NCI-H2227 (cell line): ENCODE data around the gene EPHB6.

ENCODE experiments used
- DNase-seq: peaks from one replicate; lab custom pipeline; 2025; ENCODE audit not compliant: unreplicated experiment; lab: John Stamatoyannopoulos, UW

EPHB6 gene

DNA sequence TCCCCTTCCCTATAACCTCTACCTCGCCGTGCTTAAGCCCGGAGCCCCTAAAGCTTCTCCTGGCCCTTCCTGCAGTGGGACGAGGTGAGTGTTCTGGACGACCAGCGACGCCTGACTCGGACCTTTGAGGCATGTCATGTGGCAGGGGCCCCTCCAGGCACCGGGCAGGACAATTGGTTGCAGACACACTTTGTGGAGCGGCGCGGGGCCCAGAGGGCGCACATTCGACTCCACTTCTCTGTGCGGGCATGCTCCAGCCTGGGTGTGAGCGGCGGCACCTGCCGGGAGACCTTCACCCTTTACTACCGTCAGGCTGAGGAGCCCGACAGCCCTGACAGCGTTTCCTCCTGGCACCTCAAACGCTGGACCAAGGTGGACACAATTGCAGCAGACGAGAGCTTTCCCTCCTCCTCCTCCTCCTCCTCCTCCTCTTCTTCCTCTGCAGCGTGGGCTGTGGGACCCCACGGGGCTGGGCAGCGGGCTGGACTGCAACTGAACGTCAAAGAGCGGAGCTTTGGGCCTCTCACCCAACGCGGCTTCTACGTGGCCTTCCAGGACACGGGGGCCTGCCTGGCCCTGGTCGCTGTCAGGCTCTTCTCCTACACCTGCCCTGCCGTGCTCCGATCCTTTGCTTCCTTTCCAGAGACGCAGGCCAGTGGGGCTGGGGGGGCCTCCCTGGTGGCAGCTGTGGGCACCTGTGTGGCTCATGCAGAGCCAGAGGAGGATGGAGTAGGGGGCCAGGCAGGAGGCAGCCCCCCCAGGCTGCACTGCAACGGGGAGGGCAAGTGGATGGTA, 9.2 kb downstream of the EPHB6 start:
- no peak for DNase-seq

DNA sequence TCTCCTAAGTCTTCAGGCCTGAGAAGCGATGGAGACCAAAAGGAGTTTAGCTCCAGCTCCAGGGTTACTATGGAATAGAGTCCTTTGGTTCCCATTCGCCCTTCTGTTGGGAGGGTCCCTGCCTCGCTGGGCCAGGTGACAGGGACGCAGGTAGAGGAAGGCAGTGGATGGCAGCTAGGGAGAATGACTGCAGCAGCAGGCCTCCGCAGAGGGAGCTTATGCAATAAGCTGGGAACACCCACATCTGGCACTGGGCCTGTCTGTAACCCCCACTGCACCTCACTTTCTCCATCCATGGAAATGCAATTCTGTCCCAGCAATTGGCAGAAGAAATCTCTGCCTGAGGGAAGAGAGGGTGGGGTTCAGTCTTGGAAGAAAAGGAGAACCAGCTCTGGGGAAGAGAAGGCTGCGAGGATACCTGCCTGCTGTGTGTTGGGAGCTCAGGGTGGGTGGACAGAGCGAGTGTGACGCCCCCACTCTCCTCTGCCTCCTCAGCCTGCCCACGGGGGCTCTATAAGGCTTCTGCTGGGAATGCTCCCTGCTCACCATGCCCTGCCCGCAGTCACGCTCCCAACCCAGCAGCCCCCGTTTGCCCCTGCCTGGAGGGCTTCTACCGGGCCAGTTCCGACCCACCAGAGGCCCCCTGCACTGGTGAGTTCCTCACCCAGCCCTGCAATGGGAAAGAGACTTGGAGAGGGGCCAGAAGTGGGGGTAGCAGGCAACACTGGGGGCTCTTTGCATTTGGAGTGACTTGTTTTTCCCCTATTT, 10.3 kb downstream of the EPHB6 start:
- no peak for DNase-seq

DNA sequence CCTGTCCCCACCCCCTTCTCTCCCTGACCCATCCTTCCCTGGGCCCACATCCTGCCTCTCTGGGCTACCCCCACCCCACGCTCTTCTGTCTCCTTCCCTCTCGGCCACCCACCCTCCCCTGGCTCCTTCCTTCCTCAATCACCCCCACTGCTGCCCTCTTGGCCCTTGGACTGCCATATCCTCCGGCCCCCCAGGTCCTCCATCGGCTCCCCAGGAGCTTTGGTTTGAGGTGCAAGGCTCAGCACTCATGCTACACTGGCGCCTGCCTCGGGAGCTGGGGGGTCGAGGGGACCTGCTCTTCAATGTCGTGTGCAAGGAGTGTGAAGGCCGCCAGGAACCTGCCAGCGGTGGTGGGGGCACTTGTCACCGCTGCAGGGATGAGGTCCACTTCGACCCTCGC, 10.9 kb downstream of the EPHB6 start:
- no peak for DNase-seq

GRCh38 chr7:142866361-142867096, 11.7 kb downstream of the EPHB6 start:
- no peak for DNase-seq

DNA sequence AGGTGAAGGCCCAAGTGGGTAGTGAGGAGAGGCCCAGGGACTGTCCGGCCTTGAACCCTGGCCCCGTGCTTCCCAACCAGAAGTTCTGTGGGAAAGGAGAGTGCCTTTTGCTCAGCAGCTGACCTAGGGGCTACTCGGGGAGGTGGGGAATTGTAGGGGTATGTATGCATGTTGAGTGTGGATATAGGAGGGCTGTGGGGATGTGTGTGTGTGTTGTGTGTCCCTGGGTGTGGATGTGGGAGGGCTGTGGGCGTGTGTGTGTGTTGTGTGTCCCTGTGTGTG, 12.2 kb downstream of the EPHB6 start:
- DNase-seq, result no peak

DNA sequence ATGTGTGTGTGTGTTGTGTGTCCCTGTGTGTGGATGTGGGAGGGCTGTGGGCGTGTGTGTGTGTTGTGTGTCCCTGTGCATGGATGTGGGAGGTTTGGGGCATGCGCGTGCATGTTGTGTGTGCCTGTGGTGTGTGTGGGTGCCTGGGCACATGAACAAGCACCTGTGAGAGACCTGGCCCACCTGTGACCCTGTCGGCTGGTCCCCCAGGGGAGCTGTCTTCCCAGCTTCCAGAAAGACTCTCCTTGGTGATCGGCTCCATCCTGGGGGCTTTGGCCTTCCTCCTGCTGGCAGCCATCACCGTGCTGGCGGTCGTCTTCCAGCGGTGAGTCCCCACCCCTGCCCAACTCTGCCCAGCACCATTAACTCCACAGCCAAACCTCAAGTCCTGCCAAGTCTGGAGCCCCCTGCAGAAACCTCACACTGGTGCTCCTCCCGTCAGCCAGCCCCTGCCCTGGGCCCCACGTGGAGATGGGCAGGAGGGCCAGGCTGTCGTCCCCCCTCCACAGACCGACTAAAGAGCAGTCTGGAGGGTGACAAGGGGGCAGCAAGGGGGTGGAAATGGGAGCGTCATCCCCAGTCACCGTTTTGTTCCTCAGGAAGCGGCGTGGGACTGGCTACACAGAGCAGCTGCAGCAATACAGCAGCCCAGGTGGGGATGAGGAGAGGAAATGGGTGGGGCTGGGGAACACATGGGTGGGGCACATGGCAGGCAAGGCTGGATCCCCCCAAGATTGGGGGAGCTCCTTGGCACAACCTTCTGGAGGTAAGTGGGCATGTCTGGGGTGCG, 12.7 kb downstream of the EPHB6 start:
- DNase-seq, result no peak

GRCh38 chr7:142868188-142868985, 13.5 kb downstream of the EPHB6 start:
- DNase-seq, result no peak

GRCh38 chr7:142868986-142869415, 14.1 kb downstream of the EPHB6 start:
- no peak for DNase-seq

DNA sequence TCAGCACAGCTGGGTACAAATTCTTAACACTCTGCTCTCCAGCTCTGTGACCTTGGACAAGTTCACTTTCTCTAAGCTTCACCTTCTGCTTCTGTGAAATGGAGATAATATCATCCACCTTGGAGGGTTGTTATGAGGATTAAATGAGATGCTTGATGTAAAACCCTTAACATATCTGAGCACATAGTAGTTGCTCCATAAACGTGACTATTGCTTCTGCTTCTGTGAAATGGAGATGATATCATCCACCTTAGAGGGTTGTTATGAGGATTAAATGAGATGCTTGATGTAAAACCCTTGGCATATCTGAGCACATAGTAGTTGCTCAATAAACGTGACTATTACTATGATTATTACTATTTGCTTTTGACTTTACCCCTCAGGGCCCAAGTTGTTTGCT, 14.6 kb downstream of the EPHB6 start:
- DNase-seq, result no peak

- no peak for DNase-seq
Observed at GRCh38 chr7:142870147-142870559, 15.3 kb downstream of the EPHB6 start.

DNA sequence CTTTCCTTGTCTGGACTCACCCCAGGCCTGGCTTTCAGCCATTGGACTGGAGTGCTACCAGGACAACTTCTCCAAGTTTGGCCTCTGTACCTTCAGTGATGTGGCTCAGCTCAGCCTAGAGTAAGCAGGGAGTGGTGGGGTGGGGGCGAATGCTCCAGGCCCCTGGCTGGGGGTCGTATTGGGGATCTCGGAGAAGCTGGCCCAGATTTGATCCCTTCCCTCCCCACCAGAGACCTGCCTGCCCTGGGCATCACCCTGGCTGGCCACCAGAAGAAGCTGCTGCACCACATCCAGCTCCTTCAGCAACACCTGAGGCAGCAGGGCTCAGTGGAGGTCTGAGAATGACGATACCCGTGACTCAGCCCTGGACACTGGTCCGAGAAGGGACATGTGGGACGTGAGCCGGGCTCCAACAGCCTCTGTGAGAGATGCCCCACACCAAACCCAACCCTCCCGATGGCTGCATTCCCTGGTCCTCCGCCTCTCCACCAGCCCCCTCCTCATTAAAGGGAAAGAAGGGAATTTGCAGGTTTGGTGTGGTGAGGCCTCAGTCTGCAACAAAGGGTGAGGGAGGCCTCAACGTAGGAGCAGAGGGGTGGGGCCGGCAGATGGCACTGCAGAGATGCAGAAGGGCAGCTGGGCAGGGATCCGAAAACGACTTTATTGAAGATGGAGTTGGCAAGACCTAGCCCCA, 15.8 kb downstream of the EPHB6 start:
- no peak for DNase-seq

DNA sequence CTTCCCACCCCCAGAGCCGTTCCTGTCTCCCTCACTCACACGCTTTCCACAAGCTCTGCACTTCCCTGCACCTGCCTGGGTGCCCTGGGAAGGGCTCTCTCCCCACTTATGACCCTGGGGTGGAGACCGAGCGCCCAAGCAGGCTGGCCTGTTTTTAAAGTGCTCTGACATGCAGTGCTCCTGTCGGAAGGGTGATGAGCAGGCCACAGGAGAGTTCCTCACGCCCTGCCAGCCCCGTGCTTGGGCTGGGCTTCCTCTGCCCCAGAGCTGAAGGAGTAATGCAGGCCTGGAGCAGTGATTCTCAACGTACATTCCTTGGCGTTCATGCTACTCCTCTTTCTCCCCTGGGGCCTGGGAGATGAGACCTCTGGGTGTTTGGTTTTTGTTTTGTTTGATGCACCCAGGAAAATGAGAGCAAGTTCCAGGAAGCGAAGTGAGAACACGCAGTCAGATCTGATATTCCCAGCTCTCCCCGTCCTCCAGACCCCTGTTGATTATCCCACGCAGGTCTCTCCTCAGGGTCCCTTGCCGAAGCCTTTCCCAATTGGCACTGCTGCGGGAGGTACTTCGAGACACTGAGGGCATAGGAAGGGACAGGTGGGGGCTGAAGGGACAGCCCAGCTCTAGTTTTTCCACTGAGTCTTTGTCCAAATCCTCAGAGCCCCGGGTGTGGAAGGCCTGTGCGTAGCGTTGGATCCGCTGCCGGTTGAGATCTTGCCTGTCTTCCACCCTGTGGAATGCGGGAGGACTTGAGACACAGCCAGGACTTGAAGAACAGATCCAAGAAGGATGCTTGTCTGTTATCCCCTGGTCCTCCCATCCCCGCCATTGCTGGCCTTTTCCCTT, 16.6 kb downstream of the EPHB6 start:
- no peak for DNase-seq

DNA sequence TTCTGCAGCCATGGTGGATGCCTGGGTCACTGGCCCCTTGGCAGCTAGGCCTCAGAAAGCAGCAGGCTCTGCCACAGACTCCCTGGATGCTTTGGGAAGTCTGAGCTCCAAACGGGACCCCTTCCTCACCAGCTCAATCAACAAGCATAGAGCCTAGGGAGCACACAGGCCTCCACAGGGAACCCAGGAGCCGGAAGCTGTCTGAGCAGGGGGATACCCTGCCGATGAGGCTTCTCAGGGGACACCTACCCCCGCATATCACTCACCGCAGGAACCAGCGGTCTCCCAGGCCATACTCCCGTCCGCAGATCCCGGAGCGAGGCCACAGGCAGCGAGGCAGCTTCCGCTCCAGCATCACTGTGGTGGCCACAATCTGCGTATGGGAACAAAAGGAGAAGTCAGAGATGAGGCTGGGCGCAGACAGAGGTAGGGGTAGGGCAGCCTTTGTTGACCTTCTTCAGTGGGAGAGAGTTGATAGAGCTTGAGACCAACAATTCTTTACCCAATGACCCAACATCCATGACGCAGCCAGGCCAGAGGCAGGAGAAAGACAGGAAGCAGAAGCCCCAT, 17.3 kb downstream of the EPHB6 start:
- no peak for DNase-seq

- DNase-seq, result no peak
Observed at GRCh38 chr7:142873281-142873784, 18.5 kb downstream of the EPHB6 start.

GRCh38 chr7:142873871-142874270, 19.0 kb downstream of the EPHB6 start:
- no peak for DNase-seq

GRCh38 chr7:142874409-142874808, 19.5 kb downstream of the EPHB6 start:
- no peak for DNase-seq

- DNase-seq, result no peak
Observed at GRCh38 chr7:142874837-142875236, 20.0 kb downstream of the EPHB6 start.

DNA sequence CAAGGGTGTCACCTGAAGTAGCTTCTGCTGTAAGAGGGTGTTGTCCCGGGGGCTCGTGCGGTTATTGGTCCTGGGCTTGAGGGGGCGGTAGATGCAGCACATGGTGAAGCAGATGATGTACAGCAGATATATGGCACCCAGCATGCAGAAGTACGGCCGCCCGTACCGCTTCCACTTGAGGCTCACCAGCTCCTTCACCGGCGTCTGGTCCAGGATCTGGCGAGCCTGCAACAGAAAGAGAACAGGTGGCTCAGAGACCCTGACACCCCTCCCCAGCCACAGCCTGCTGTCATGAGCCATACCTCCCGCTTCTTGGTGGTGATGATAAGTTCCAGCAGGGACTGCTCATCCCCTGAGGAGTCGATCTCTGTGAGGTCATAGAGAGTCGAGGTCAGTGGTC, 20.6 kb downstream of the EPHB6 start:
- no peak for DNase-seq
